Loucy (cell line): ENCODE data around the gene PRSS57.

Experiments used
- CTCF ChIP-seq: fragments of 200-600 bp; sonication (generic); conservative IDR thresholded peaks from 2 replicates; pipeline ENCODE4 v1.5.1; 2014; ENCODE audit warnings: mild to moderate bottlenecking, antibody characterized with exemption, low read length
- EZH2phosphoT487 ChIP-seq: fragments of 200-600 bp; IDR thresholded peaks from 2 replicates; pipeline ENCODE4 v1.6.1; 2018; ENCODE audit warnings: antibody characterized with exemption, mild to moderate bottlenecking, moderate library complexity, borderline replicate concordance

- no peak for TF ChIP-seq CTCF
- TF ChIP-seq EZH2phosphoT487: no peak
These were observed 56.4 kb downstream of the PRSS57 start for GRCh38 chr19:638906-639252.
